ENCODE data around the gene B4GALNT3.

The B4GALNT3 gene

GRCh38 chr12:556498-556897 is 96.8 kb downstream of the B4GALNT3 start:
- DNase-seq (ENCODE audit: low read depth in 3 of 3, low spot score in 1 of 3): no peak

- no peak for DNase-seq (ENCODE audit: low read depth in 3 of 3, low spot score in 1 of 3)
Measured at GRCh38 chr12:558580-558979, 98.8 kb downstream of the B4GALNT3 start.

- DNase-seq (ENCODE audit: low read depth in 3 of 3, low spot score in 1 of 3): no peak
Measured at GRCh38 chr12:559208-559905, 99.6 kb downstream of the B4GALNT3 start.

- DNase-seq (ENCODE audit: low read depth in 3 of 3, low spot score in 1 of 3): no peak
Measured at GRCh38 chr12:559906-560455, 100.2 kb downstream of the B4GALNT3 start.

- DNase-seq (ENCODE audit: low read depth in 3 of 3, low spot score in 1 of 3): no peak
Measured at GRCh38 chr12:560691-561390, 101.1 kb downstream of the B4GALNT3 start.

GRCh38 chr12:561391-561705 is 101.6 kb downstream of the B4GALNT3 start:
- DNase-seq (ENCODE audit: low read depth in 3 of 3, low spot score in 1 of 3): no peak

GRCh38 chr12:561908-562593 is 102.3 kb downstream of the B4GALNT3 start:
- DNase-seq (ENCODE audit: low read depth in 3 of 3, low spot score in 1 of 3): no peak

GRCh38 chr12:562634-563033 is 102.9 kb downstream of the B4GALNT3 start:
- DNase-seq (ENCODE audit: low read depth in 3 of 3, low spot score in 1 of 3): no peak

- DNase-seq (ENCODE audit: low read depth in 3 of 3, low spot score in 1 of 3): peak in 2 of 3 donors; percentile 31
Measured at GRCh38 chr12:563250-563781, 103.6 kb downstream of the B4GALNT3 start.

- DNase-seq (ENCODE audit: low read depth in 3 of 3, low spot score in 1 of 3): no peak
Measured at GRCh38 chr12:563787-564298, 104.1 kb downstream of the B4GALNT3 start.

- DNase-seq (ENCODE audit: low read depth in 3 of 3, low spot score in 1 of 3): no peak
Measured at GRCh38 chr12:565161-565560, 105.4 kb downstream of the B4GALNT3 start.

GRCh38 chr12:565589-566105 is 105.9 kb downstream of the B4GALNT3 start:
- no peak for DNase-seq (ENCODE audit: low read depth in 3 of 3, low spot score in 1 of 3)

GRCh38 chr12:568486-568885 is 108.7 kb downstream of the B4GALNT3 start:
- DNase-seq (ENCODE audit: low read depth in 3 of 3, low spot score in 1 of 3): no peak

- DNase-seq (ENCODE audit: low read depth in 3 of 3, low spot score in 1 of 3): no peak
Measured at GRCh38 chr12:569091-569676, 109.4 kb downstream of the B4GALNT3 start.

GRCh38 chr12:569803-570434 is 110.2 kb downstream of the B4GALNT3 start:
- DNase-seq (ENCODE audit: low read depth in 3 of 3, low spot score in 1 of 3): peak; percentile 57 to 85 (median 77)

GRCh38 chr12:570435-570920 is 110.7 kb downstream of the B4GALNT3 start:
- no peak for DNase-seq (ENCODE audit: low read depth in 3 of 3, low spot score in 1 of 3)

- no peak for DNase-seq (ENCODE audit: low read depth in 3 of 3, low spot score in 1 of 3)
Measured at GRCh38 chr12:570921-571794, 111.4 kb downstream of the B4GALNT3 start.

- no peak for DNase-seq (ENCODE audit: low read depth in 3 of 3, low spot score in 1 of 3)
Measured at GRCh38 chr12:571795-572531, 112.2 kb downstream of the B4GALNT3 start.

- no peak for DNase-seq (ENCODE audit: low read depth in 3 of 3, low spot score in 1 of 3)
Measured at GRCh38 chr12:572532-572899, 112.8 kb downstream of the B4GALNT3 start.

Measured in stimulated activated CD4-positive, alpha-beta T cell treated with anti-CD3 and anti-CD28 coated beads, TNF-alpha, amount 100 ng/mL, for 1 hour (primary cell).